ENCODE results near the gene RNU7-1. TPM values are rescaled to one million over a fixed set of nuclear protein-coding genes. Genes with fewer than 3 reads are reported as not detected.

The RNU7-1 gene
- total and polyA plus RNA-seq, 9 of the 15 experiments (the other 6 are each of a cell fraction or from before 2014, with no cell fraction given), result not detected

DNA sequence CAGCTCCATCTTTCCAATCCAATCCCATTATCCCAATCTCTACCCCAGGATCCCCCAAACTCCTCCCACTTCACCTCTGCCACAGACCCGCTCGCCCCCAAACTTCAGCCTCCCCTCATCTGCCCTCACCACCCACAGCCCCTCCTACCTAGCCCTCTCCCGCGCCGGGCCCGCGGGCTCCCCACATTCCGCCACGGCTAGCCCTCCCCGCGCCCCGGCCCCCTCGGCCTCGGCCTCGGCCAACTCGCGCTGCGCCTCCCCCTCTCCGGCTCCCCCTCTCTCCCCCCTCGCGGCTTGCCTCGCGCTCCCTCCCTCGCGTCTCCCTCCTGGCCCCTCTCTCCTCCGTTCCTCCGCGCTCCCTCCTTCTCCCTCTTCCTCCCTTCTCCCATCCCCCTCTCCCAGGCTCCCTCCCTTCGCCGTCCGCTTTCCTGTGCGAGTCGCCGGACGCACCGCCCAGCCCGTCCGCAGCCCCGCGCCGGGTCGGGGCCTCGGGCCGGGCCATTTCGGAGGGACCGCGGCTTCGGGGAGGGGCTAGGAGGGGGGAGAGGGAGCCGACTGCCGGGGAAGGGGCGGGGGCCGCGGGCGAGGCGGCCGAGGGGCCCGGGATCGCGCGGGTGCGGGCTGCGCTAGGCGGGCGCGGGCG, 16.1 kb upstream of the RNU7-1 start, which contains the start of gene ATN1 (continued):
- TF ChIP-seq NFRKB (IDR thresholded peaks at IDR 0.05; ENCODE audit: low read depth) (peak; percentile 56; the same call in 1 of the 2 replicates), PHF8 (IDR thresholded peaks at IDR 0.05; ENCODE audit: borderline replicate concordance, low read length) (peak; percentile 37; the same call in 1 of the 2 replicates), NBN (IDR thresholded peaks at IDR 0.05; ENCODE audit: low read depth) (0 out of 2 replicates have a peak, but pooled peaks have one; percentile 34), BCOR (IDR thresholded peaks at IDR 0.05) (0 out of 2 replicates have a peak, but pooled peaks have one; percentile 23), SUPT5H (IDR thresholded peaks at IDR 0.05) (peak; percentile 75), ZNF445 (CRISPR knock-in tag; IDR thresholded peaks at IDR 0.05; ENCODE audit: low read depth) (no peak), RBBP5 (IDR thresholded peaks at IDR 0.05; ENCODE audit: borderline replicate concordance, insufficient read depth, low read length, poor library complexity, severe bottlenecking) (peak; percentile 68), CXXC5 (CRISPR knock-in tag; IDR thresholded peaks at IDR 0.05) (peak; percentile 50), ARID1B (IDR thresholded peaks at IDR 0.05) (peak; percentile 18; the same call in 1 of the 2 replicates), GATAD2A (IDR thresholded peaks at IDR 0.05) (peak; percentile 93), DLX4 (CRISPR knock-in tag; IDR thresholded peaks at IDR 0.05) (no peak), MED1 (CRISPR knock-in tag; IDR thresholded peaks at IDR 0.05; ENCODE audit: borderline replicate concordance) (no peak), POLR2A (conservative IDR thresholded peaks at IDR 0.05) (peak; percentile 69), STAT5A (IDR thresholded peaks at IDR 0.05; ENCODE audit: borderline replicate concordance, low read length) (no peak), UBTF (IDR thresholded peaks at IDR 0.05; ENCODE audit: borderline replicate concordance in 1 of 2, low read depth in 2 of 2, low read length in 2 of 2) (peak; percentile 58 to 86; a peak in 3 of 4 replicates), MTA3 (IDR thresholded peaks at IDR 0.05; ENCODE audit: borderline replicate concordance) (no peak), ZNF232 (CRISPR knock-in tag; IDR thresholded peaks at IDR 0.05) (no peak), EP400 (IDR thresholded peaks at IDR 0.05) (peak; percentile 31; the same call in 1 of the 2 replicates), RBM14 (IDR thresholded peaks at IDR 0.05; ENCODE audit: borderline replicate concordance, insufficient read depth, low read depth, low read length) (no peak)
- TF ChIP-seq, protein P1, sequence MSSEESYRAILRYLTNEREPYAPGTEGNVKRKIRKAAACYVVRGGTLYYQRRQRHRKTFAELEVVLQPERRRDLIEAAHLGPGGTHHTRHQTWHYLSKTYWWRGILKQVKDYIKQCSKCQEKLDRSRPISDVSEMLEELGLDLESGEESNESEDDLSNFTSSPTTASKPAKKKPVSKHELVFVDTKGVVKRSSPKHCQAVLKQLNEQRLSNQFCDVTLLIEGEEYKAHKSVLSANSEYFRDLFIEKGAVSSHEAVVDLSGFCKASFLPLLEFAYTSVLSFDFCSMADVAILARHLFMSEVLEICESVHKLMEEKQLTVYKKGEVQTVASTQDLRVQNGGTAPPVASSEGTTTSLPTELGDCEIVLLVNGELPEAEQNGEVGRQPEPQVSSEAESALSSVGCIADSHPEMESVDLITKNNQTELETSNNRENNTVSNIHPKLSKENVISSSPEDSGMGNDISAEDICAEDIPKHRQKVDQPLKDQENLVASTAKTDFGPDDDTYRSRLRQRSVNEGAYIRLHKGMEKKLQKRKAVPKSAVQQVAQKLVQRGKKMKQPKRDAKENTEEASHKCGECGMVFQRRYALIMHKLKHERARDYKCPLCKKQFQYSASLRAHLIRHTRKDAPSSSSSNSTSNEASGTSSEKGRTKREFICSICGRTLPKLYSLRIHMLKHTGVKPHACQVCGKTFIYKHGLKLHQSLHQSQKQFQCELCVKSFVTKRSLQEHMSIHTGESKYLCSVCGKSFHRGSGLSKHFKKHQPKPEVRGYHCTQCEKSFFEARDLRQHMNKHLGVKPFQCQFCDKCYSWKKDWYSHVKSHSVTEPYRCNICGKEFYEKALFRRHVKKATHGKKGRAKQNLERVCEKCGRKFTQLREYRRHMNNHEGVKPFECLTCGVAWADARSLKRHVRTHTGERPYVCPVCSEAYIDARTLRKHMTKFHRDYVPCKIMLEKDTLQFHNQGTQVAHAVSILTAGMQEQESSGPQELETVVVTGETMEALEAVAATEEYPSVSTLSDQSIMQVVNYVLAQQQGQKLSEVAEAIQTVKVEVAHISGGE (CRISPR knock-in tag; IDR thresholded peaks at IDR 0.05), result no peak
- TF ChIP-seq, protein P2, sequence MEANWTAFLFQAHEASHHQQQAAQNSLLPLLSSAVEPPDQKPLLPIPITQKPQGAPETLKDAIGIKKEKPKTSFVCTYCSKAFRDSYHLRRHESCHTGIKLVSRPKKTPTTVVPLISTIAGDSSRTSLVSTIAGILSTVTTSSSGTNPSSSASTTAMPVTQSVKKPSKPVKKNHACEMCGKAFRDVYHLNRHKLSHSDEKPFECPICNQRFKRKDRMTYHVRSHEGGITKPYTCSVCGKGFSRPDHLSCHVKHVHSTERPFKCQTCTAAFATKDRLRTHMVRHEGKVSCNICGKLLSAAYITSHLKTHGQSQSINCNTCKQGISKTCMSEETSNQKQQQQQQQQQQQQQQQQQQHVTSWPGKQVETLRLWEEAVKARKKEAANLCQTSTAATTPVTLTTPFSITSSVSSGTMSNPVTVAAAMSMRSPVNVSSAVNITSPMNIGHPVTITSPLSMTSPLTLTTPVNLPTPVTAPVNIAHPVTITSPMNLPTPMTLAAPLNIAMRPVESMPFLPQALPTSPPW (CRISPR knock-in tag; IDR thresholded peaks at IDR 0.05), result peak; percentile 96

Measured in K562 (cell line).